Cardiac fibroblast (primary cell): ENCODE data around the gene SCTR.

Experiments used
- DNase-seq, 2 donors: peaks; one replicate each; pipeline versions ENCODE4 v3.0.0 to v3.0.0-alpha.2; 2010; ENCODE audit warnings: low read depth in 2 of 2
- H3K4me3 ChIP-seq, 2 donors: replicated peaks in 1 of 2; 1 replicate in 1 of 2; 2 replicates in 1 of 2; pipeline ENCODE4 v1.5.1; 2011; ENCODE audit warnings: low read depth in 2 of 2, low read length in 2 of 2, mild to moderate bottlenecking in 2 of 2, moderate library complexity in 1 of 2
- TF ChIP-seq, protein P1 (sequence below): IDR thresholded peaks from one replicate; pipeline ENCODE4 v1.5.1; 2011; ENCODE audit warnings: low read depth, mild to moderate bottlenecking, low read length, inconsistent platforms

The SCTR gene

GRCh38 chr2:119544075-119544938 is 20.0 kb upstream of the SCTR start, which contains the start of gene CFAP221:
Gene CFAP221 (plus strand): TSS chr2:119544449. CDS start chr2:119546132, 1,683 bp downstream.
- TF ChIP-seq, protein P1, sequence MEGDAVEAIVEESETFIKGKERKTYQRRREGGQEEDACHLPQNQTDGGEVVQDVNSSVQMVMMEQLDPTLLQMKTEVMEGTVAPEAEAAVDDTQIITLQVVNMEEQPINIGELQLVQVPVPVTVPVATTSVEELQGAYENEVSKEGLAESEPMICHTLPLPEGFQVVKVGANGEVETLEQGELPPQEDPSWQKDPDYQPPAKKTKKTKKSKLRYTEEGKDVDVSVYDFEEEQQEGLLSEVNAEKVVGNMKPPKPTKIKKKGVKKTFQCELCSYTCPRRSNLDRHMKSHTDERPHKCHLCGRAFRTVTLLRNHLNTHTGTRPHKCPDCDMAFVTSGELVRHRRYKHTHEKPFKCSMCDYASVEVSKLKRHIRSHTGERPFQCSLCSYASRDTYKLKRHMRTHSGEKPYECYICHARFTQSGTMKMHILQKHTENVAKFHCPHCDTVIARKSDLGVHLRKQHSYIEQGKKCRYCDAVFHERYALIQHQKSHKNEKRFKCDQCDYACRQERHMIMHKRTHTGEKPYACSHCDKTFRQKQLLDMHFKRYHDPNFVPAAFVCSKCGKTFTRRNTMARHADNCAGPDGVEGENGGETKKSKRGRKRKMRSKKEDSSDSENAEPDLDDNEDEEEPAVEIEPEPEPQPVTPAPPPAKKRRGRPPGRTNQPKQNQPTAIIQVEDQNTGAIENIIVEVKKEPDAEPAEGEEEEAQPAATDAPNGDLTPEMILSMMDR: no peak
- peak within 1 kb of the TSS; percentile 57 to 59 for H3K4me3 ChIP-seq
- DNase-seq: peak; percentile 73 to 74

GRCh38 chr2:119541476-119541875 is 17.2 kb upstream of the SCTR start:
- H3K4me3 ChIP-seq: no peak overlapping the region
- DNase-seq: no peak
- TF ChIP-seq, protein P1: no peak

DNA sequence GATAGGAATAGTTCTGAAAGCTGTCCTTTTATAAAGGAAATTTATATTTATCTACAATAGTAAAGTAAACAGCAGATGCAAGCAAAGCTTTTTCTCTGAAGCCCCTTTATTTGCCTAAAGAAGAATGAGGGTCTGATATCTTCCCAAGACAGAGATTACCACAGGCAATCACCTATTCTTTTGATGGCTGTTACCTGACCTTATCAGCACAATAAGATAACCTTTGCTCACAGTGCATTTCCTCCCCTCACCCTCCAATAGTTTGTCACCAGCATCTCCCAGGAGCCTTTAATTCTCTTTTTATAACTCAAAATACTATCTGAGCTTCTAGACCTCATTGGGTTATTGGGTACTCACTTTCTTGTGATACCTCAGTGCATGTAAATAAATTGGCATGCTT is 13.5 kb upstream of the SCTR start:
- TF ChIP-seq, protein P1: no peak
- H3K4me3 ChIP-seq: no peak overlapping the region
- no peak for DNase-seq

DNA sequence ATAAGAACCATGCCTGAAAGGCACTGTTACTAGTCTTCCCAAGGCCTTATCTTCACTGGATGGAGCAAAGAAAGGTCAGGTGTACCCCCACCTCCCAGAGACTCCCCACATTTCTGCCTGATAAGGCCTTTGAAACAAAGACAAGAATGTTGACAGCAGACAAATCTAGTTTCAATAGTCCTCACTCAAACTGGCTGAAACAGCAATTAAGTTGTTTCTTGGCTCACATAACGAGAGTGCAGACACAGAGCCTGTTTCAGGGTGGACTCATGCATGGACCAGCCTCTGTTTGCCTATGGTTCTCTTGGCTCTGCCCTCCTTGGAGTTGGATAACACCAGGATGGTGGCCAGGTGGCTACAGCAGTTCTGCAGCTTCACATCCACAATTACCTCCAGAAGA is 12.4 kb upstream of the SCTR start:
- no peak overlapping the region for H3K4me3 ChIP-seq
- TF ChIP-seq, protein P1: no peak
- no peak for DNase-seq

DNA sequence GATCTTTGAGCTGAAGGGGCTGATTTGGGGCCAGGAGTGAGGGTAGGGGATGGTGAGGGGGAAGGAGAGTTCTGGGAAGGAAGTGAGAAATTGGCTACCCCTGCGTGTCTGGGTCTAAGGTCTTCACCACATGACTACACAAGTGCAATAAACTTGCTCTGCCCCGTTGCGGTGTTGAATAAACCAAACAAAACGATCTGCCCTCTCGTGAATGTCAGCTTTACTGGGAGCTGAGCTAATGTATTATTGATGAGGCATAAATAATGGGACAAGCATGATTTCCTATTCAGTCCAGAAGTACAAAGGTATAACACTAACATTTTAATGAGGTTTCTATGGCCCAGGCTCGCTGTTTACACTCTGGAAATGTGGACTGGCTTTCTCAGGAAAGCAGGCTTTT is 11.9 kb upstream of the SCTR start:
- H3K4me3 ChIP-seq: no peak overlapping the region
- TF ChIP-seq, protein P1: no peak
- DNase-seq: no peak

DNA sequence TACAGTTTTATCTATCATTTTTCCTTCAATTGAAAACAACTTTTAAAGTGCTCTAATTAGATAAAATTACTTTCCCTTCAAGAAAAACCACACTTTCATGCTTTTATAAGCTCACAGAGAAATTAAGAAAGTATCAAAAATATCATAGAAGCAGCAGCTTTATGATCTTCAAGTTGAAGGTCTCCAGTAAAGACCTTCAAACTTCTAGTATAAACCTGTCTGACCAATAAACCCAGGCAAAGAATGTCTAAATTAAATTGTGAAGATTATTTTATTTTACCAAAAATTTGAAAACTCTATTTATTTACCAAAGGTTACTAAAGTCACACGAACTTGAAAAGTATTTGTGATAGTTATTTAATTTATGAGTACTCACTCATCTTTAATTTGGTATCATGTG is 9.3 kb upstream of the SCTR start:
- H3K4me3 ChIP-seq: no peak overlapping the region
- TF ChIP-seq, protein P1: no peak
- no peak for DNase-seq
